HG02623 (cell line): ENCODE results near the gene SH3BP5L.

Source experiments
- ATAC-seq: cut with Tn5 transposase; IDR thresholded peaks from one replicate; pipeline ENCODE4 v1.9.1; 2021; ENCODE audit warnings: moderate library complexity; ENCODE audit not compliant: unreplicated experiment

Gene SH3BP5L

GRCh38 chr1:248825909-248826760 lies at the start of gene SH3BP5L:
SH3BP5L (minus strand) TSS chr1:248825915; CDS start chr1:248824935, 980 bp downstream.
- ATAC-seq, result peak; percentile 91

- peak; percentile 47 for ATAC-seq
Observed at GRCh38 chr1:248873993-248874533, 48.3 kb upstream of the SH3BP5L start.

- ATAC-seq, result peak; percentile 74
Observed at GRCh38 chr1:248873409-248873992, 47.8 kb upstream of the SH3BP5L start.

- peak; percentile 30 for ATAC-seq
Observed at GRCh38 chr1:248872752-248873408, 47.2 kb upstream of the SH3BP5L start.

DNA sequence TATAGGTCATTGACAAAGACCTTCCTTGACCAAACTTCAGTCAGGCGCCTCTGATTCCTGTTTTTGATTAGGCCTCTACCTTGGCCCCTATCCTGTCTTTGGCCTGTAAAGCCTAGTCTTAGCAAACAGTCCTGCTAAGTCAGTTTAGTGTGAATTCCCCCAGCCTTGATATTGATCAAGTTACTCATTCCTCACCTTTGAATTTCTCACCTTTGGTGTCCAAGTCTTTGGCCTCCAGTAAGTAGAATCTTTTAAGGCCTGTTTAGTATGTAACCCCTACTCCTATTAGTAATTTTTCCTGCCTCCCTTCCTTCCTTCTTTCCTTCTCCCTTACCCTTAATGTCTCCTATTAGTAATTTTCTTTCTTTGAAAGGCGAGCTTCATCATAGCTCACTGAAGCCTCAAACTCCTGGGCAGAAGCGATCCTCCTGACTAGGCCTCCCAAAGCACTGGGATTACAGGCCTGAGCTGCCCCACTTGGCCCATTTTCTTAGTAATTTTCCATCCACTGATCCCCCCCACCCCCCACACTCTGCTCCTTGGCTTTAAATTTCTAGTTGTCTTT lies 46.2 kb upstream of the SH3BP5L start:
- no peak for ATAC-seq

- peak; percentile 60 for ATAC-seq
Observed at GRCh38 chr1:248862998-248863881, 37.5 kb upstream of the SH3BP5L start.

- ATAC-seq, result peak; percentile 1
Observed at GRCh38 chr1:248862695-248862997, 36.9 kb upstream of the SH3BP5L start.

GRCh38 chr1:248861616-248862015 lies 35.9 kb upstream of the SH3BP5L start:
- ATAC-seq, result no peak

- ATAC-seq, result no peak
Observed at GRCh38 chr1:248860007-248860406, 34.3 kb upstream of the SH3BP5L start.

GRCh38 chr1:248858891-248859889 lies 33.5 kb upstream of the SH3BP5L start, which contains the start of gene ZNF692:
ZNF692 (minus strand) TSS chr1:248859085; CDS start chr1:248858309, 776 bp downstream.
- ATAC-seq, result peak; percentile 76

GRCh38 chr1:248858096-248858890 lies 32.6 kb upstream of the SH3BP5L start:
- ATAC-seq, result peak; percentile 29

DNA sequence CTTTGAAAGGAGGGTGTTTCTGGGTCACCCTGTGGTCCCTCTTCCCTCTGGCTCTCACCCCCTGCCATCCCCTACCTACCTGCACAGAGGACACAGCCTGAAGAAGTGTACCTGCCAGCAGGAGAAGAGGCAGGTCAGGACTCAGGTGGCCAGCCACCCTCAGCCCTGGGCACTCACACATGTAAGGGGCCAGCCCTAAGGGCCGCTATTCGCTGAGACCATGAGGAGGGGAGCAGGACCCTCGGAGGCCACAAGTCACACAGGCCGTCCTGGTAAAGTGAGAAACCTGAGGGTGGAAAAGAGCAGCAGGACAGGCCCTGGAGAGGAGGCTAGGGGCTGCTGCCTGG lies 32.0 kb upstream of the SH3BP5L start:
- no peak for ATAC-seq

DNA sequence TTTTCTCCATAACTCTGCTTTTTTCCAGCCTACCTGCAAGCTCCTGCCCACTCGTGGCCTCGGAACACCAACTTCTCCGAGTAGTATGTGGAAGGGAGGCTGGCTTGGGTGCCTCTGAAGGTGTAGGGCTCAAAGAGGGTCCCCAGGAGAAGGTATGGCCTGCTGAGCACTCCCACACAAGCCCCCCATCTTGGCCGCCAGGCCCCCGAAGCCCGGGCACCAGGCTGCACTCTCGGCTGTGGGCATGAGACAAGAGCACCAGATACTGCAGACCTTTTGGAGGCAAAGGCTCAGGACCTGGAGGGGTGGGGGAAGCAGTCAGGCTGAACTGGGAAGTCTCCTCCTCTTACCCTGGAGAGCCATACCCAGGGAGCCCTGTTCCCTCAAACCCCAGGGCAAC lies 31.5 kb upstream of the SH3BP5L start:
- no peak for ATAC-seq

GRCh38 chr1:248856176-248856575 lies 30.5 kb upstream of the SH3BP5L start:
- ATAC-seq, result no peak

DNA sequence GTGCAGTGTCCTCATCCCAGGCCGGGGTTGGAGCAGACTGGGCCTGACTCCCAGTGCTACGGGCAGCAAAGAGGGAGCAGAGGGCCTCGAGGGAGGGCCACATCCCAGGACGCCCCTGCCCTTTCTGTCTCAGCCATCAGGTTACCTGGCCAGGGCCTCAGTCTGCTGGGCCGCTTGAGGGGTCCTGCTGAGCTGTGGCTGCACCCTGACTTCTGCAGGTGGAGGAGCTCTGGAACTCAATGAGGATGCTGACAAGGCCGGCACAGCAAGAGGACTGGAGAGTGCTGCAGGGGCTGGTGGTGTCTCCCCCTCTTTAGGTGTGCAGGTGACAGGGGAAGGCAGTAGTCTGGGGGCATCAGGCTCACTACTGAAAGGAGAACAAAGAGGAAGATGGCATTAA lies 29.9 kb upstream of the SH3BP5L start:
- no peak for ATAC-seq

GRCh38 chr1:248853663-248854375 lies 28.1 kb upstream of the SH3BP5L start:
- ATAC-seq, result no peak

DNA sequence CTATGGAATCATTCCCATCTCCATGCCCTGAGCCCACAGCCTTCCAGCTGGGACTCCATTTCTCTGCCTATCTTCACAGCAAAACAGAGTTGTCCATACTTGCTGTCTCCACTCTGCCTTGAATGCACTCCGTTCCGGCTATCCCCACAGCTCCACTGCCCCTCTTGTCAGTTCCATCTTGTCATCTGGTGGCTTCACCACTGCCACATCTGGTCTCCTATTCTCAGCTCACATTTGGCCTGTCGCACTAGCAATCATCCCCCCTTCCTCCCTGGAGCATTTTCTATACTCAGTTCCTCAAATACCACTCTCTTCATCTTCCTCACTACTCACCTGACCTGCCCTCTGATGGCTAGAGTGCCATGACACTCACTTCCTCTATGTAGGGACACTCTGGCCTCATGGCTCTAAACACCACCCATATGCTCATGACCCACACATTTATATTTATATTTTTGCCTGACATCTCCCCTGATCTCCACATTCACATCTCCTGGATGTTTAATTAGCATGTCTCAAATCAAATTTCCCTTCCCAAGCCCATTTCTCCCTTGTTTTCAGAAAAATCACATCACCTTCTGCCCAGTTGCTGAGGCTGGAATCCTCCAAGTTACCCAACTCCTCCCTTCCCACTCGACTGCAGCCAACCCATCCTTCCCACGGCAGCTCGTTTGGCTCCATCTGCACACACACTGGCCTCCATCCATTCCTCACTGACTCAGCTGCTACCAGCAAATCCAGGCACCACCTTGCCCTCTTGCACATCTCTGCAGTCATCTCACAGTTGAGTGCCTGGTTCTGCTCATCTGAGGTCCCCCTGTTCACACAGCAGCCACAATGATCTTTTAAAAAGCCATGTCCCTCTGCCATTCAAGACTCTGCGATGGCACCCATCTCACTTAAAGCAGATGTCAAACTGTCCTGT lies 27.0 kb upstream of the SH3BP5L start:
- no peak for ATAC-seq
